Adrenal gland (tissue), 12 donors: ENCODE measurements around the gene POLR1A. TPM values are rescaled to one million over a fixed set of nuclear protein-coding genes. Genes with fewer than 3 reads are reported as not detected.

Experiments used
- DNase-seq, 7 donors: peaks; one replicate each; pipeline ENCODE4 v3.0.0-alpha.2; 2019 to 2020
- H3K27ac ChIP-seq, 5 donors: fragments of 200-600 bp; sonication (generic) in 4 of 5; 1 replicate in 3 of 5; 2 replicates in 2 of 5; pipeline versions ENCODE4 v1.5.1 to v1.8.0; 2016 to 2020; ENCODE audit warnings: mild to moderate bottlenecking in 1 of 5
- H3K27me3 ChIP-seq: fragments of 200-600 bp; 2 replicates; pipeline ENCODE4 v1.8.0; 2021
- H3K36me3 ChIP-seq, 2 donors: fragments of 200-600 bp; replicated peaks in 1 of 2; 1 replicate in 1 of 2; 2 replicates in 1 of 2; pipeline versions ENCODE4 v1.5.1 to v1.8.0; 2018 to 2022
- H3K4me1 ChIP-seq, 2 donors: fragments of 200-600 bp; replicated peaks in 1 of 2; 1 replicate in 1 of 2; 2 replicates in 1 of 2; pipeline versions ENCODE4 v1.5.1 to v1.8.0; 2018 to 2021
- H3K4me3 ChIP-seq, 4 donors: fragments of 200-600 bp; sonication (generic) in 3 of 4; one replicate each; pipeline ENCODE4 v1.5.1; 2016 to 2018
- H3K9me3 ChIP-seq, 3 donors: fragments of 200-600 bp; sonication (generic) in 1 of 3; replicated peaks in 1 of 3; 1 replicate in 2 of 3; 2 replicates in 1 of 3; pipeline versions ENCODE4 v1.5.1 to v1.8.0; 2016 to 2021
- CTCF ChIP-seq, 6 experiments: fragments of 450-650 bp in 4 of 6; fragments of 200-600 bp in 2 of 6; sonication (generic) in 1 of 6; IDR thresholded peaks; 1 replicate in 5 of 6; 2 replicates in 1 of 6; pipeline versions ENCODE4 v1.5.1 to v1.8.0; 2016 to 2021; ENCODE audit warnings: antibody characterized with exemption in 6 of 6, mild to moderate bottlenecking in 2 of 6, moderate library complexity in 1 of 6
- POLR2A ChIP-seq, 2 donors: fragments of 450-650 bp; IDR thresholded peaks; one replicate each; pipeline ENCODE4 v1.6.1; 2017; ENCODE audit warnings: antibody characterized with exemption in 2 of 2, mild to moderate bottlenecking in 2 of 2, moderate library complexity in 1 of 2
- WGBS, 4 donors: extraction: QIAGEN DNeasy Blood & Tissue Kit in 2 of 4; methylation state at CpG; one replicate each; pipeline versions ENCODE4 v1.1.5 to v1.1.7; 2013 to 2017; 5-methylcytosine and 5-hydroxymethylcytosine counted together
- intact Hi-C, 2 donors: fragments of 100-400 bp; cut with DNase I; formaldehyde crosslinking; loops; one replicate each; pipeline versions ENCODE4 v1.14.1 to v1.15.0; 2022 to 2023
- polyA plus RNA-seq, 3 donors: library from polyadenylated mRNA; stranded (reverse); fragments of 200-250 nt in 2 of 3; fragments of 350-450 nt in 1 of 3; fragmentation: Illumina TruSeq in 1 of 3; extraction: RNeasy Lipid Tissue Mini Kit (QIAGEN cat#74804) in 1 of 3; gene quantifications; one replicate each; pipeline ENCODE4 v1.2.3, GENCODE V29; 2013 to 2014
- total RNA-seq, 9 donors: library from RNA; depleted of rRNA in 4 of 9; stranded (reverse); fragments of >200 nt in 4 of 9; fragments of 120-200 nt in 1 of 9; fragmentation: NEBNext Ultra II Directional in 1 of 9; extraction: Animal tissue kit (Norgen Biotek cat#: 25700) in 1 of 9; gene quantifications; one replicate each; pipeline versions ENCODE4 v1.1.0 to v1.2.4, GENCODE V29; 2013 to 2023
- donor health status: healthy with polysubstance abuse.
- donor health status: Bipolar disorder and iron deficiency.
- donor health status: DM: yes; HTN: yes; CAD: no.
- donor health status: DM: no; HTN: no; CAD: no.
- donor health status: DM: no; HTN: no; CAD: no.
- donor health status: DM: yes; HTN: yes; CAD: no.

Gene POLR1A
- total and polyA plus RNA-seq, 12 donors = 4.6 to 50.1 (median 26.2) TPM

- H3K9me3 ChIP-seq = no peaks in the 10 kb centered on the region
- WGBS, 4 donors = 93 to 98% (median 97%) methylated on average over 8 to 9 of the region's 9 CpGs
- intact Hi-C loops = no loop called here
- DNase-seq = peak in 1 of 7 donors; percentile 13
- no peak overlapping the region for H3K4me3 ChIP-seq
- H3K4me1 ChIP-seq = peaks cover 37 to 41% of the 10 kb centered on the region in 2 donors
- TF ChIP-seq POLR2A (IDR thresholded peaks at IDR 0.05) (no peak), CTCF (IDR thresholded peaks at IDR 0.05) (no peak)
- peak overlapping the region in 2 of 5 donors; percentile 89 to 92 for H3K27ac ChIP-seq
- H3K36me3 ChIP-seq = peaks cover 0 to 48% of the 10 kb centered on the region in 2 donors
- H3K27me3 ChIP-seq = no peaks in the 10 kb centered on the region
Measured at GRCh38 chr2:86039178-86039962, 66.3 kb downstream of the POLR1A start.

DNA sequence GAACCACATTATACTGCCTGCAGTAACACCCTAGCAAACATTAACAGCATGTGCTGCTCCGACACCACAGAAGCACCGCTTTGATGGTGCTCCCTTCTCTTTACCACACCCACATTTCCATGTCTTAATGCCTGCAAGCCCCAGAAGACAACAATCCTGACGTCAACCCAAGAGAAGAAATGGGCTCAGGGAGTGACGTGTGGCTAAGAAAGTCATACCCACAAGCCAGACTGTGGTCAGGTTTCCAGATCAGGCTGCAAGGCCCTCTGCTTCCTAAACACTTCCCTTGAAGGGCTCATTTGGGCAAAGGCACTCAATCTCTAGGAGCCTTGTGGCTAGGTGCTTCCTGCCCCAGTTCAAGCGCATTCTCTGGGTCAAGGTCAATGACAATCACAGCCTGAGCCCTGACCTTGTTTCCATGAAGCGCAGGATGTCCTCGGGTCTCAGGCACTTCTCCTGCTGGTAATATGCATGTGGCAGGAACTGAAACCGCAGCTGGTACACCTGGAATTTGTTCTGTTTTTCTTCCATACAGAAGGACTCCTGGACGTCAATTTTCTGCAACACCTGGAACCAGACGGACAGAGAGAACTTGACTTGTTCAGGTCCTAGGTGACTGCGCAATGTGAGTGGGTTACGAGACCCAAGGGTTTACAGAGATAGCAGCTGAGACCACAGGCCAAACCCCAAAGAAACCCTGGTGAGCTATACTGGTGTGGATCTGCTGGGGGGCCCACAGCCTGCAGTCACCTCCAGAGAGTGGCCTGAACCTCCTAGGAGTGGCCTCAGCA lies 67.2 kb downstream of the POLR1A start:
- intact Hi-C loops = no loop called here
- TF ChIP-seq CTCF (IDR thresholded peaks at IDR 0.05) = no peak
- TF ChIP-seq POLR2A (IDR thresholded peaks at IDR 0.05) = no peak
- Histone ChIP-seq H3K4me3 (no peak overlapping the region), H3K27me3 (no peaks in the 10 kb centered on the region), H3K4me1 (peaks cover 37 to 41% of the 10 kb centered on the region in 2 donors), H3K9me3 (no peaks in the 10 kb centered on the region), H3K36me3 (peaks cover 0 to 48% of the 10 kb centered on the region in 2 donors), H3K27ac (peak overlapping the region in 4 of 5 donors; percentile 73 to 92 (median 90))
- DNase-seq = peak in 2 of 7 donors; percentile 9 to 12
- WGBS, 4 donors = 49 to 65% (median 57%) methylated on average over 9 to 12 of the region's 12 CpGs

DNA sequence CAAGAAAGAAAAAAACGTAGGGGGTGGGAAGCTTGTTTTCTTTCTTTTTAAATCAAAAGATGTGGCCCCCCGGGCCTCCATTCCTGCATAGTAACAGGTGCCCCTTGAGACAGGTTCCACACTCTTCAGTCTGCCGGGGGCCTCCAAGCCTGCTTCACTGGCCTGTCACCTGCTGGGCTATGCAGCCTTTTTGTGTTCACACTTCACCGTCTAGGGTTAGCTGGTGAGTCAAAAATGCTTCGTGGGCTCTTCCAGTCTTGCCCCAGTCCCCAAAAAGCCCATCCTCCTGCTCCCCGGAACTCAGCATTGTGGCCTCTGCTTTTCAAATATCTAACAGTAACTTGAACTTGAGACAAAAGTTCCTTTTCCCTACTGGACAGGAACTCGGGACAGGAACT lies 67.9 kb downstream of the POLR1A start:
- Histone ChIP-seq H3K4me3 (no peak overlapping the region), H3K27me3 (no peaks in the 10 kb centered on the region), H3K4me1 (peaks cover 37 to 41% of the 10 kb centered on the region in 2 donors), H3K27ac (peak overlapping the region in 4 of 5 donors; percentile 73 to 92 (median 90)), H3K36me3 (peaks cover 0 to 49% of the 10 kb centered on the region in 2 donors), H3K9me3 (no peaks in the 10 kb centered on the region)
- no peak for DNase-seq
- intact Hi-C loops = no loop called here
- TF ChIP-seq POLR2A (IDR thresholded peaks at IDR 0.05) (no peak), CTCF (IDR thresholded peaks at IDR 0.05) (no peak)
- WGBS, 4 donors = 66 to 72% (median 70%) methylated on average over 7 of the region's 7 CpGs

DNA sequence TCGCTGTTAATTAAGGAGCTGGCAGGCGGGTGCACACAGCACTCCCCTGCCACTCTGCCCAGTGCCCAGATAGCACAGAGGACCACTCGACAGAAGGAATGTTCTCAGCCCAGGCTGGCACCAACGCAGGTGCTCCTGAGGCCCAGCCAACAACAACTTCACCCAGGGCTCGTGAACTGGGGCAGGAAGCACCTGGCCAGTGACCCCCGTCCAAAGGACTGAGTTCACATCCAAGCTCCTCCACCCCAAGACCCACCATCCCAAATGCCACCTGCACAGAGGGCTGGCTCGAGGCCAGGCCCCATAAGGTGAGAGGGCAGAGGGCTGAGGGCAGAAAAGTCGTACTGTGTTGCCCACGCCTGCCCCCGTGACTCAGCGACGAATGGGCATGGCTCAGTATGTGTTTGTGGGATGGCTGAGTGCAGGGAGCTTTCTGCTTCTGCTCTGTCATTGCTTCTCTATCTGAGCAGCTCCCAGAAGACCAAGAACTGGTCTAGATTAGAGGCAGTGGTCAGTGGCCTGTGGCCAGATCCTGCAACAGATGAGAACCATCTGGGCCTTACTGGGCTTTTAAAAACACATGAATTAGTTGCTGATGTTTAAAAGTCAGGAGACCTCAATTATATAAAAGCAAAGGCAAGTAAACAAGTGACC lies 68.4 kb downstream of the POLR1A start:
- H3K27me3 ChIP-seq = no peaks in the 10 kb centered on the region
- WGBS, 4 donors = 30 to 56% (median 51%) methylated on average over 7 to 12 of the region's 12 CpGs
- intact Hi-C loops = no loop called here
- TF ChIP-seq CTCF (IDR thresholded peaks at IDR 0.05) = no peak
- no peak for TF ChIP-seq POLR2A (IDR thresholded peaks at IDR 0.05)
- no peaks in the 10 kb centered on the region for H3K9me3 ChIP-seq
- H3K4me3 ChIP-seq = no peak overlapping the region
- peak in 6 of 7 donors; percentile 36 to 87 (median 56) for DNase-seq
- H3K36me3 ChIP-seq = peaks cover 0 to 49% of the 10 kb centered on the region in 2 donors
- peaks cover 37 to 41% of the 10 kb centered on the region in 2 donors for H3K4me1 ChIP-seq
- peak overlapping the region; percentile 73 to 92 (median 89) for H3K27ac ChIP-seq
